Upper lobe of left lung (tissue), 4 donors: ENCODE results near the gene TNRC6B.

Source experiments
- CTCF ChIP-seq, 6 experiments: fragments of 450-650 bp in 4 of 6; fragments of 200-600 bp in 2 of 6; sonication (generic) in 2 of 6; IDR thresholded peaks; one replicate each; pipeline ENCODE4 v1.5.1; 2016 to 2019; ENCODE audit warnings: antibody characterized with exemption in 6 of 6
- EP300 ChIP-seq, 4 donors: sonication (generic); formaldehyde crosslinking; IDR thresholded peaks; one replicate each; pipeline ENCODE4 v1.5.1; 2017; ENCODE audit warnings: antibody characterized with exemption in 4 of 4, control low read depth in 2 of 4
- POLR2AphosphoS5 ChIP-seq, 2 donors: sonication (generic); formaldehyde crosslinking; IDR thresholded peaks; one replicate each; pipeline ENCODE4 v1.5.1; 2017; ENCODE audit warnings: antibody characterized with exemption in 2 of 2

GRCh38 chr22:40270031-40270430, 92.3 kb downstream of the TNRC6B start:
- no peak for TF ChIP-seq POLR2AphosphoS5 (IDR thresholded peaks at IDR 0.05)
- no peak for TF ChIP-seq CTCF (IDR thresholded peaks at IDR 0.05)
- no peak for TF ChIP-seq EP300 (IDR thresholded peaks at IDR 0.05)
